ENCODE results near the gene PTPRM.

The PTPRM gene

GRCh38 chr18:8413189-8413588, 846.1 kb downstream of the PTPRM start:
- Histone ChIP-seq H3K9me3 (ENCODE audit: insufficient read depth, low read length) (peaks cover 4% of the 10 kb centered on the region; the same call in 1 of the 2 replicates), H3K4me3 (ENCODE audit: insufficient read depth, low read length, poor library complexity, severe bottlenecking) (no peak overlapping the region), H3K9me2 (replicated peaks; ENCODE audit: insufficient read depth, low read length) (no peaks in the 10 kb centered on the region), H3K27ac (ENCODE audit: low read depth, low read length) (no peak overlapping the region), H3K79me2 (ENCODE audit: insufficient read depth, low read length) (no peaks in the 10 kb centered on the region), H2AFZ (ENCODE audit: low read depth, low read length, severe bottlenecking) (no peak overlapping the region), H4K20me1 (ENCODE audit: low read depth, low read length) (no peaks in the 10 kb centered on the region), H3K36me3 (ENCODE audit: low read length) (no peaks in the 10 kb centered on the region), H3K4me2 (ENCODE audit: low read depth, low read length, poor library complexity, severe bottlenecking) (no peak overlapping the region), H3K9ac (ENCODE audit: low read length) (no peak overlapping the region), H3F3A (ENCODE audit: insufficient read depth) (no peaks in the 10 kb centered on the region), H3K27me3 (ENCODE audit: low read length) (no peaks in the 10 kb centered on the region)
- TF ChIP-seq EZH2phosphoT487 (conservative IDR thresholded peaks at IDR 0.05; ENCODE audit: low read length) (no peak), CTCF (IDR thresholded peaks at IDR 0.05; ENCODE audit: insufficient read depth, low read length, poor library complexity, severe bottlenecking) (no peak)

GRCh38 chr18:8413751-8414150, 846.6 kb downstream of the PTPRM start:
- TF ChIP-seq EZH2phosphoT487 (conservative IDR thresholded peaks at IDR 0.05; ENCODE audit: low read length): no peak
- no peak for TF ChIP-seq CTCF (IDR thresholded peaks at IDR 0.05; ENCODE audit: insufficient read depth, low read length, poor library complexity, severe bottlenecking)
- Histone ChIP-seq H3K79me2 (ENCODE audit: insufficient read depth, low read length) (no peaks in the 10 kb centered on the region), H3K27ac (ENCODE audit: low read depth, low read length) (no peak overlapping the region), H3K36me3 (ENCODE audit: low read length) (no peaks in the 10 kb centered on the region), H3K9me3 (ENCODE audit: insufficient read depth, low read length) (peaks cover 4% of the 10 kb centered on the region; the same call in 1 of the 2 replicates), H3K9ac (ENCODE audit: low read length) (no peak overlapping the region), H3F3A (ENCODE audit: insufficient read depth) (no peaks in the 10 kb centered on the region), H3K4me2 (ENCODE audit: low read depth, low read length, poor library complexity, severe bottlenecking) (no peak overlapping the region), H3K4me3 (ENCODE audit: insufficient read depth, low read length, poor library complexity, severe bottlenecking) (no peak overlapping the region), H4K20me1 (ENCODE audit: low read depth, low read length) (no peaks in the 10 kb centered on the region), H2AFZ (ENCODE audit: low read depth, low read length, severe bottlenecking) (no peak overlapping the region), H3K9me2 (replicated peaks; ENCODE audit: insufficient read depth, low read length) (no peaks in the 10 kb centered on the region), H3K27me3 (ENCODE audit: low read length) (no peaks in the 10 kb centered on the region)

GRCh38 chr18:8416212-8417019, 849.3 kb downstream of the PTPRM start:
- no peak overlapping the region for H3K4me2 ChIP-seq (ENCODE audit: low read depth, low read length, poor library complexity, severe bottlenecking)
- H2AFZ ChIP-seq (ENCODE audit: low read depth, low read length, severe bottlenecking): no peak overlapping the region
- H3K9ac ChIP-seq (ENCODE audit: low read length): no peak overlapping the region
- TF ChIP-seq EZH2phosphoT487 (conservative IDR thresholded peaks at IDR 0.05; ENCODE audit: low read length) (no peak), CTCF (IDR thresholded peaks at IDR 0.05; ENCODE audit: insufficient read depth, low read length, poor library complexity, severe bottlenecking) (no peak)
- H3K27ac ChIP-seq (ENCODE audit: low read depth, low read length): no peak overlapping the region
- H3K79me2 ChIP-seq (ENCODE audit: insufficient read depth, low read length): no peaks in the 10 kb centered on the region
- no peak overlapping the region for H3K4me3 ChIP-seq (ENCODE audit: insufficient read depth, low read length, poor library complexity, severe bottlenecking)
- H3F3A ChIP-seq (ENCODE audit: insufficient read depth): no peaks in the 10 kb centered on the region
- H3K27me3 ChIP-seq (ENCODE audit: low read length): no peaks in the 10 kb centered on the region
- no peaks in the 10 kb centered on the region for H3K9me3 ChIP-seq (ENCODE audit: insufficient read depth, low read length)
- no peaks in the 10 kb centered on the region for H3K9me2 ChIP-seq (replicated peaks; ENCODE audit: insufficient read depth, low read length)
- H4K20me1 ChIP-seq (ENCODE audit: low read depth, low read length): no peaks in the 10 kb centered on the region
- H3K36me3 ChIP-seq (ENCODE audit: low read length): no peaks in the 10 kb centered on the region

Measured in SU-DHL-6 (cell line).